IMR-90 (cell line): ENCODE measurements around the gene RHBDF2.

ENCODE experiments used
- CEBPB ChIP-seq: IDR thresholded peaks from 2 replicates; pipeline ENCODE4 v1.6.1; 2012; ENCODE audit warnings: low read depth, low read length, improper control_type of control experiment
- CTCF ChIP-seq: conservative IDR thresholded peaks from 2 replicates; pipeline ENCODE4 v1.5.1; 2012; ENCODE audit warnings: mild to moderate bottlenecking, low read depth, low read length, improper control_type of control experiment
- RAD21 ChIP-seq: IDR thresholded peaks from 2 replicates; pipeline ENCODE4 v1.6.1; 2012; ENCODE audit warnings: low read length, improper control_type of control experiment
- USF2 ChIP-seq: fragments of 150-350 bp; IDR thresholded peaks from 2 replicates; pipeline ENCODE4 v1.6.1; 2017; ENCODE audit warnings: mild to moderate bottlenecking, antibody characterized with exemption, low read length, low read depth

- TF ChIP-seq CTCF (no peak), CEBPB (no peak), RAD21 (no peak), USF2 (no peak)
These were observed 9.7 kb downstream of the RHBDF2 start for GRCh38 chr17:76491271-76492122.
